DMS53 treated with DMSO at 0.1 percent for 48 hours (cell line): ENCODE results near the gene SCYGR7.
"Not testable (repeated sequence)": the region's sequence is repeated elsewhere in the genome, so short reads cannot be mapped to it uniquely, and the experiment has no call there.

Experiments used
- DNase-seq: peaks from one replicate; lab custom pipeline; 2025; ENCODE audit not compliant: unreplicated experiment; lab: John Stamatoyannopoulos, UW

The SCYGR7 gene

GRCh38 chr2:227728035-227728434, at the start of gene SCYGR7:
Gene SCYGR7 (plus strand): TSS chr2:227728335. CDS start chr2:227728335, 0 bp downstream.
- no peak for DNase-seq

- DNase-seq, result no peak
Measured at GRCh38 chr2:227684258-227684657, 43.9 kb upstream of the SCYGR7 start.

- DNase-seq, result no peak
Measured at GRCh38 chr2:227687189-227687588, 40.9 kb upstream of the SCYGR7 start.

- no peak for DNase-seq
Measured at GRCh38 chr2:227696990-227697679, 31.0 kb upstream of the SCYGR7 start.

DNA sequence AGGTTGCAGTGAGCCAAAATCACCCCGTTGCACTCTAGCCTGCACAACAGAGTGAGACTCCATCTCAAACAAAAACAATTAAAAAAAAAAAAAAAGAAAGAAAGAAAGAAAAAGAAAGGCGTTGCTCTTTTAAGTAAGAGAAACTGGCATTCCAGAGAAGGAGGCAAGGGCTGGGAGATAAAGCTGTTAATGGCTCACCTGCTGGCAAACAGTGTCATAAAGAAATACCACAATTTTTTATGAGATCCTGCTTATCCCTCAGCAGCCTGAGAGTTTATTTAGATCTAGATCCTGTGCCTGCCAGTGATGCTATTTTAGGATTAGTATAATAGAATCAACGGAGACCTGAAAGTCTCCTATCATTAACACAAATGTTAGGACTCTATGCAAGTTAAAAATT, 26.6 kb upstream of the SCYGR7 start:
- DNase-seq, result no peak

- peak; percentile 26 for DNase-seq
Measured at GRCh38 chr2:227703280-227703732, 24.8 kb upstream of the SCYGR7 start.

GRCh38 chr2:227703961-227704360, 24.2 kb upstream of the SCYGR7 start:
- no peak for DNase-seq

- no peak for DNase-seq
Measured at GRCh38 chr2:227706859-227707258, 21.3 kb upstream of the SCYGR7 start.

DNA sequence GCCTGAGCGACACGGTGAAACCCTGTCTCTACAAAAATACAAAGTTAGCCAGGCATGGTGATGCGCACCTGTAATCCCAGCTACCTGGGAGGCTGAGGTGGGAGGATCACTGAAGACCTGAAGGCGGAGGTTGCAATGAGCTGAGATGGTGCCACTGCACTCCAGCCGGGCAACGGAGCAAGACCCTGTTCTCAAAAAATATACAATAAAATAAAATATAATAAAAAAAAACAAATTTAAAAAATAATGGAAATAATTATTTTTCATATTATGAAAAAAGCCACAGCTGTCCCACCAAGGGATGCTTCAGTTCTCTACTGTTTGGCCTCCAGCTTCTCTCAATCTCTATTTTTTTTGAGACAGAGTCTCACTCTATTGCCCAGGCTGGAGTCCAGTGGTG, 20.7 kb upstream of the SCYGR7 start:
- no peak for DNase-seq

DNA sequence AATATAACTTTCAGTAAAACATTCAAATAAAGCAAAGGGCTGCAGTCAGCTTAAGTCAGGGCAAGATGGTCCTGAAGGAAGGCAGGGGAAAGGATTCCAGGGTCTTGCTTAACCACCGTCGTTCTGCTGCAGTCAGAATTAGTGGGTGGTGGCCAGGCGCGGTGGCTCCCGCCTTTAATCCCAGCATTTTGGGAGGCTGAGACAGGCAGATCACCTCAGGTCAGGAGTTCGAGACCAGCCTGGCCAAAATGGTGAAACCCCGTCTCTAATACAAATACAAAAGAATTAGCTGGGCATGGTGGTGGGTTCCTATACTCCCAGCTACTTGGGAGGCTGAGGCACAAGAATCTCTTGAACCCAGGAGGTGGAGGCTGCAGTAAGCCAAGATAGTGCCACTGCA, 17.1 kb upstream of the SCYGR7 start:
- no peak for DNase-seq

DNA sequence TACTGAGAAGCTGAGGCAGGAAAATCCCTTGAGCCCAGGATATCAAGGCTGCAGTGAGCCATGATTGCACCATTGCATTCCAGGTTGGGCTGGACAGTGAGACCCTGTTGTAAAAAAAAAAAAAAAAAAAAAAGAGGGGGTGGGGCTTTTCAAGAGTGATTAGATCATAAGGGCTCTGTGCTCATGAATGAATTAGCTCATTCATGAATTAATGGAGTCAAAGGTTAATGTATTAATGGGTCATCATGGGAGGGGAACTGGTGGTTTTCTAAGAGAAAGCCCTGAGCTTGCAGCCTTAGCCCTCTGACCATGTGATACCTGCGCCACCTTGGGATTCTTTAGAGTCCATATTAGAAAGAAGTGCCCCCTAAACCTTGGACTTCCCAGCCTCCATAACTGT, 14.8 kb upstream of the SCYGR7 start:
- DNase-seq, result no peak

- DNase-seq, result no peak
Measured at GRCh38 chr2:227716501-227716900, 11.6 kb upstream of the SCYGR7 start.

DNA sequence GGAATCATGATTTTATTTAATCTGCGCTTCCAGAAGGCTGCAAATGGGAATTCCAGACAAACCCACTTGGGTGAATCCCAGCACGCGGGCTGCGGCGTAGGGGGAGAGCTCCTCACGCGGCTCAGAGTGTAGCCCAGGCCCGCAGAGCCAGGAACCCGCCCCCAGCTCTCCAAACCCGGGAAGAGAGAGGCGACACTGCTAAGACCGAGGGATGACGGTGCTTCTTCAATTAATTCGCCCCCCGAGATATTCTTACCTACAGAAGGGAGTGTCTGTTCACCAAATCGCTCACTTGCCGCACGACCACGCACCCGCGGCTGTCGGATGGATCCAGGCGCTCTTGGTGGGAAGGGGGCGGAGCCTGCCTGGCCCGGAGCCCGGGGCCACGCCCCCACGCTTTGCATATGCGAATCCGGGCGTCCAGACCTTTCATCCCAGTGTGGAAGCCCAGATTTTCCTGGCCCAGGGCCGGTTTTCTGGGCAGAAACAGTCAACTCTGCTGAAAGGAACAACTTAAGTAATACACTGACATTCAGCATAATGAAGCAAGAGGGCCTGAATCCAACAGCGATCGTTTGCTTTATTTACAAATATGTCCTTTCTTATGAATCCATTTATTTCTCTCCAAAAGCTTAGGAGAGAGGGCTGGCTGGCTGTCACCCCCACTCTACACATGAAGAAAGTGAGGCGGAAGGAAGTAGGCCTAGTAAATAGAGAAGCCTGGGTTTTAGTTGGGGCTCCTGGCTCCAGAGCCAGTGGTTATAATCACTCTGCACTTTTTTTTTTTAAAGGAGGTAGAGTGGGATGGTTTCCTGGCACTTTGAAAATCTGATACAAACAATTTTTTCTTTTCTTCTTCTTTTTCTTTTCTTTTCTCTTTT, 10.2 kb upstream of the SCYGR7 start, which contains the start of gene SLC19A3:
Gene SLC19A3 (minus strand): TSS at position 342 of the 881 bp plus-strand sequence. CDS start 15,710 bp downstream, outside the sequence.
- peak; percentile 64 for DNase-seq

GRCh38 chr2:227719641-227720040, 8.5 kb upstream of the SCYGR7 start:
- DNase-seq, result no peak

DNA sequence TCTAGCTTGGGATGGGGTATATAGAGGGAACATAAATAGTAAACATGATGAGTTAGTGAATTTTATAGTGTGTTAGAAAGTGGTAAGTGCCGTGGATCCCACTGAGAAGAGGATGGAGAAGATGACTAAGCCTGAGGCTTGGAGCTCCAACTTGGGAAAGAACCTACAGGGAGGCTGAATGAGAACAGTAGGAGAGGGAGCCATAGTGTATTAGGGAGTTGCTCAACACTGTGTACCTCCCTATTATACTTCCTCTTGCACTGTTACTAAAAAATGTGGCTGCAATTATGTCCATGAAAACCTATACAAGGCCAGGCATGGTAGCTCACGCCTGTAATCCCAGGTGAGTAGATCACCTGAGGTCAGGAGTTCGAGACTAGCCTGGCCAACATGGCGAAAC, 7.5 kb upstream of the SCYGR7 start:
- no peak for DNase-seq

DNA sequence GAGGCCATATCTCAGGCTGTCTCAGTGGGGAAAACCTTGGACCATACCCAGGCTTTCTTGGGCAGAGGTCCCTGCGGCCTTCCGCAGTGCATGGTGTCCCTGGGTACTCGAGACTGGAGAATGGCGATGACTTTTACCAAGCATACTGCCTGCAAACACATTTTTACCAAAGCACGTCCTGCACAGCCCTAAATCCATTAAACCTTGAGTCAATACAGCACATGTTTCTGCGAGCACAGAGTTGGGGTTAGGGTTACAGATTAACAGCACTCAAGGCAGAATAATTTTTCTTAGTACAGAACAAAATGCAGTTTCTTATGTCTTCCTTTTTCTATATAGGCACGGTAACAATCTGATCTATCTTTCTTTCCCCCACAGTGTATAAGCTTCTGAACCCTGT, 5.3 kb upstream of the SCYGR7 start:
- not testable (repeated sequence) for DNase-seq

DNA sequence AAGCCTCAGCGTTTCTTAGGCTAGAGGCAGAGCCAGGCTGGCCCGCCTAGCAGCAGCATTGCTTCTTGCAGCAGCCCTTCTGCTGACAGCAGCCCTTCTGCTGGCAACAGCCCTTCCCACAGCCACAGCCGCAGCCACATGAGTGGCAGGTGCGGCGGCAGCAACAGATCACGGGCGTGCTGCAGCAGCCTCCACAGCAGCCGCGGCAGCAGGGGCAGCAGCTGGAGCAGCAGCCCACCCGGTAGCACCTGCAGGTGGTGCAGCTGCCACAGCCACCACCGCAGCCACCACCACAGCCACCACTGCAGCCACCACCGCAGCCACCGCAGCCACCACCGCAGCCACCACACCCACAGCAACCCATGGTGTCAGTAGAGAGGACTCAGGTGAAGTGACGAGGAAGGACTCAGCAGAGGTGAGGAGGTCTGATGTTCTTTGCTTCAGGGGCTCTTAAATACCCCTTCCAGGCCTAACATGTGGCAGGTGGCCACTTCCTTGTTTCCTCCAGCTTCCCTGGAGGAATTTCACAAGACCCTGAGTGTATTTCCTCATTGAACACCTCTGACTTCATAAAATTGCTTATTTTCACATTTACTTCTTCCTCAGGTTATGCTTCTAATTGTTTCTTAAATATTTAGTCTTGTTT, 3.6 kb upstream of the SCYGR7 start, which contains the start of gene SCYGR6:
Gene SCYGR6 (minus strand): TSS at position 364 of the 646 bp plus-strand sequence. CDS start 0 bp downstream, at position 364.
- no peak for DNase-seq

- DNase-seq, result no peak
Measured at GRCh38 chr2:227739351-227739750, 11.2 kb downstream of the SCYGR7 start.

DNA sequence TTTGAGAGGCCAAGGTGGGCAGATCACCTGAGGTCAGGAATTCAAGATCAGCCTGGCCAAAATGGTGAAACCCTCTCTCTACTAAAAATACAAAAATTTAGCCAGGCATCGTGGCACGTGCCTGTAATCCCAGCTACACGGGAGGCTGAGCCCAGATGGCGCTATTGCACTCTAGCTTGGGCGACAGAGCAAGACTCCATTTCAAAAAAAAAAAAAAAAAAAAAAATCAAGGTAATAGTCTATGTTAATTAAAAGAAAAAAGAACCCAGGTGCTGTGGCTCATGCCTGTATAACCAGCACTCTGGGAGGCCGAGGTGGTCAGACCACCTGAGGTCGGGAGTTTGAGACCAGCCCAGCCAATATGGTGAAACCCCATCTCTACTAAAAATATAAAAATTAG, 12.6 kb downstream of the SCYGR7 start:
- not testable (repeated sequence) for DNase-seq

DNA sequence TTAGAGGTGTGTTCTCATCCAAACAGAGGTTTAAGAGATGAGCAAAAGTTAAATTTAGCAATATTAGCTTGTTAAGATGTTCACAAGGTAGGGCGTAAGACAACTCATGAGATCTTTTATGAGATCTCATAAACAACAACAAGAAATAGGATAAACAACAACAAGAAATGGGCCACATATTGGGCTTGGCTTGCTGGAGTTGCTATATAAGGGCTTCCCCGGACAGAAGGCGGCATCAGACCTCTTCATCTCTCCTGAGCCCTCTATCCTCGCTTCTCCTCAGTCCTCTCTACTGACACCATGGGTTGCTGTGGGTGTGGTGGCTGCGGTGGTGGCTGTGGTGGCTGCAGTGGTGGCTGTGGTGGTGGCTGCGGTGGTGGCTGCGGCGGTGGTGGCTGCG, 17.5 kb downstream of the SCYGR7 start, which contains the start of gene SCYGR8:
Gene SCYGR8 (plus strand): TSS at position 301 of the 400 bp plus-strand sequence. CDS start 0 bp downstream, at position 301.
- no peak for DNase-seq

GRCh38 chr2:227748079-227748478, 19.9 kb downstream of the SCYGR7 start:
- no peak for DNase-seq
